GM12878 (cell line): ENCODE results near the gene CNOT2.

Experiments used
- EZH2 ChIP-seq: IDR thresholded peaks from 2 replicates; pipeline ENCODE4 v1.6.1; 2012; ENCODE audit warnings: low read depth, mild to moderate bottlenecking, control low read depth, inconsistent platforms, low read length, borderline replicate concordance; ENCODE audit not compliant: control insufficient read depth
- HDAC2 ChIP-seq: fragments of 200-600 bp; sonication (generic); IDR thresholded peaks from 2 replicates; pipeline ENCODE4 v1.6.1; 2017
- MXI1 ChIP-seq: fragments of 150-350 bp; IDR thresholded peaks from 2 replicates; pipeline ENCODE4 v1.6.1; 2011; ENCODE audit warnings: low read depth, mild to moderate bottlenecking, inconsistent platforms, low read length, improper control_type of control experiment
- NRF1 ChIP-seq: conservative IDR thresholded peaks from 2 replicates; pipeline ENCODE4 v1.6.1; 2011; ENCODE audit warnings: mild to moderate bottlenecking, low read depth, low read length, improper control_type of control experiment
- POLR2AphosphoS5 ChIP-seq: IDR thresholded peaks from 2 replicates; pipeline ENCODE4 v1.6.1; 2011; ENCODE audit warnings: mild to moderate bottlenecking, low read length, inconsistent platforms
- RELA ChIP-seq: fragments of 450-650 bp; IDR thresholded peaks from 2 replicates; pipeline ENCODE4 v1.8.0; 2014; ENCODE audit warnings: borderline replicate concordance; ENCODE audit not compliant: partially characterized antibody
- SMAD1 ChIP-seq: fragments of 450-650 bp; IDR thresholded peaks from 2 replicates; pipeline ENCODE4 v1.6.1; 2018; ENCODE audit warnings: mild to moderate bottlenecking, low read depth; ENCODE audit not compliant: partially characterized antibody
- TAF1 ChIP-seq: IDR thresholded peaks from 2 replicates; pipeline ENCODE4 v1.6.1; 2011; ENCODE audit warnings: mild to moderate bottlenecking, low read depth, low read length, borderline replicate concordance
- TCF7 ChIP-seq: IDR thresholded peaks from 2 replicates; pipeline ENCODE4 v1.6.1; 2014; ENCODE audit warnings: antibody characterized with exemption, borderline replicate concordance
- ZNF384 ChIP-seq: IDR thresholded peaks from 2 replicates; pipeline ENCODE4 v1.6.1; 2012; ENCODE audit warnings: low read depth, mild to moderate bottlenecking, low read length, improper control_type of control experiment, borderline replicate concordance
- TF ChIP-seq, protein P1 (sequence below): IDR thresholded peaks from 2 replicates; pipeline ENCODE4 v1.6.1; 2012; ENCODE audit warnings: low read length, inconsistent platforms
- TF ChIP-seq, protein P2 (sequence below), 3 experiments: IDR thresholded peaks in 2 of 3; conservative IDR thresholded peaks in 1 of 3; 2 replicates each; pipeline ENCODE4 v1.5.1; 2011; ENCODE audit warnings: low read depth in 3 of 3, low read length in 3 of 3, mild to moderate bottlenecking in 3 of 3, control low read depth in 2 of 3, moderate library complexity in 2 of 3, inconsistent platforms in 1 of 3, mixed read lengths in 1 of 3; ENCODE audit not compliant: control insufficient read depth in 2 of 3, insufficient read depth in 1 of 3; ENCODE audit errors: extremely low read depth in 1 of 3

DNA sequence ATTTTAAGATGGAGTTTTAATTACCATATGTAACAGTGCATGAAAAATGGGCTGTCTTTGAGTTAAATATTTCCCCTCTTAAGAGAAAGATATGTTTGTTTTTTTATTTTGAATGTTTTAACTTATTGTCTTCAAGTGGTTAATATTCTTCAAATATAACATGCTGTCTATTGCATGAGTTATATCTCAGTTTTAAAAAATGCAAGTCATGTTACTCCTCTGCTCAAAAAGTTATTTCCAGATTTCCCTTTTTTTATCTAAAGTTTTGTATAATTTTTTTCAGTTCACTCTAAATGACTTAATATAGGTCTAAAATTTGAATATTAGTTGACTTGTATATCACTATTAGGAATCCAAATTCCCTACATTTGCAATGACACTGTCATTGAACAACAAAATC, 117.0 kb downstream of the CNOT2 start:
- TF ChIP-seq SMAD1 (no peak), ZNF384 (no peak), TCF7 (no peak), POLR2AphosphoS5 (no peak), EZH2 (no peak), NRF1 (no peak), RELA (no peak), TAF1 (no peak), HDAC2 (no peak), MXI1 (no peak)
- TF ChIP-seq, protein P1, sequence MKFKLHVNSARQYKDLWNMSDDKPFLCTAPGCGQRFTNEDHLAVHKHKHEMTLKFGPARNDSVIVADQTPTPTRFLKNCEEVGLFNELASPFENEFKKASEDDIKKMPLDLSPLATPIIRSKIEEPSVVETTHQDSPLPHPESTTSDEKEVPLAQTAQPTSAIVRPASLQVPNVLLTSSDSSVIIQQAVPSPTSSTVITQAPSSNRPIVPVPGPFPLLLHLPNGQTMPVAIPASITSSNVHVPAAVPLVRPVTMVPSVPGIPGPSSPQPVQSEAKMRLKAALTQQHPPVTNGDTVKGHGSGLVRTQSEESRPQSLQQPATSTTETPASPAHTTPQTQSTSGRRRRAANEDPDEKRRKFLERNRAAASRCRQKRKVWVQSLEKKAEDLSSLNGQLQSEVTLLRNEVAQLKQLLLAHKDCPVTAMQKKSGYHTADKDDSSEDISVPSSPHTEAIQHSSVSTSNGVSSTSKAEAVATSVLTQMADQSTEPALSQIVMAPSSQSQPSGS = no peak
- TF ChIP-seq, protein P2, sequence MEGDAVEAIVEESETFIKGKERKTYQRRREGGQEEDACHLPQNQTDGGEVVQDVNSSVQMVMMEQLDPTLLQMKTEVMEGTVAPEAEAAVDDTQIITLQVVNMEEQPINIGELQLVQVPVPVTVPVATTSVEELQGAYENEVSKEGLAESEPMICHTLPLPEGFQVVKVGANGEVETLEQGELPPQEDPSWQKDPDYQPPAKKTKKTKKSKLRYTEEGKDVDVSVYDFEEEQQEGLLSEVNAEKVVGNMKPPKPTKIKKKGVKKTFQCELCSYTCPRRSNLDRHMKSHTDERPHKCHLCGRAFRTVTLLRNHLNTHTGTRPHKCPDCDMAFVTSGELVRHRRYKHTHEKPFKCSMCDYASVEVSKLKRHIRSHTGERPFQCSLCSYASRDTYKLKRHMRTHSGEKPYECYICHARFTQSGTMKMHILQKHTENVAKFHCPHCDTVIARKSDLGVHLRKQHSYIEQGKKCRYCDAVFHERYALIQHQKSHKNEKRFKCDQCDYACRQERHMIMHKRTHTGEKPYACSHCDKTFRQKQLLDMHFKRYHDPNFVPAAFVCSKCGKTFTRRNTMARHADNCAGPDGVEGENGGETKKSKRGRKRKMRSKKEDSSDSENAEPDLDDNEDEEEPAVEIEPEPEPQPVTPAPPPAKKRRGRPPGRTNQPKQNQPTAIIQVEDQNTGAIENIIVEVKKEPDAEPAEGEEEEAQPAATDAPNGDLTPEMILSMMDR (IDR thresholded peaks at IDR 0.05 in 2 of 3, conservative IDR thresholded peaks at IDR 0.05 in 1 of 3; ENCODE audit: control insufficient read depth in 2 of 3, extremely low read depth in 1 of 3, insufficient read depth in 1 of 3, low read depth in 3 of 3, low read length in 3 of 3) = no peak
